ENCODE results near the gene CENATAC. TPM values are rescaled to one million over a fixed set of nuclear protein-coding genes. Genes with fewer than 3 reads are reported as not detected.

Gene CENATAC
- total RNA-seq, 2 experiments from 2014 or later = 47.7 to 60.6 TPM

- H4K20me1 ChIP-seq (ENCODE audit: insufficient read depth, low read length) = no peaks in the 10 kb centered on the region
- no peak overlapping the region for H2AFZ ChIP-seq (ENCODE audit: low read length)
- H3K9me2 ChIP-seq (ENCODE audit: insufficient read depth, low read length) = no peaks in the 10 kb centered on the region
- no peak for DNase-seq (ENCODE audit: low spot score)
- no peak overlapping the region for H3K27ac ChIP-seq (ENCODE audit: low read depth, low read length, poor library complexity, severe bottlenecking)
- no peak overlapping the region for H3K4me2 ChIP-seq (ENCODE audit: low read length)
- peaks cover 85% of the 10 kb centered on the region for H3K36me3 ChIP-seq (ENCODE audit: insufficient read depth, low read length)
- intact Hi-C loops (cut with micrococcal nuclease; ENCODE audit: unreplicated experiment) = no loop called here
- peaks cover 6% of the 10 kb centered on the region for H3K4me1 ChIP-seq (ENCODE audit: insufficient read depth, low read length, poor library complexity, severe bottlenecking)
- BruUV-seq (replicated peaks) = no TSS peak
- CTCF ChIA-PET (ENCODE audit: unreplicated experiment) = no interaction called here
- POLR2A ChIA-PET = interaction anchor here (0.5 kb wide), 1 partner anchor 101 kb away, joined by 3 read pairs; no protein-coding TSS in a partner anchor
- peaks cover 15% of the 10 kb centered on the region for H3K79me2 ChIP-seq (ENCODE audit: insufficient read depth, low read depth, low read length)
- H3K9me3 ChIP-seq (ENCODE audit: low read length) = no peaks in the 10 kb centered on the region
- H3K4me3 ChIP-seq (ENCODE audit: low read depth, low read length, poor library complexity, severe bottlenecking) = no peak overlapping the region
- TF ChIP-seq CTCF (conservative IDR thresholded peaks at IDR 0.05; ENCODE audit: low read length) = no peak
- TF ChIP-seq EZH2phosphoT487 (IDR thresholded peaks at IDR 0.05; ENCODE audit: borderline replicate concordance, low read depth, low read length) = no peak
These were observed 54.4 kb downstream of the CENATAC start for GRCh38 chr11:119052163-119052814.

GRCh38 chr11:119054418-119054817 is 56.5 kb downstream of the CENATAC start:
- no TSS peak for BruUV-seq (replicated peaks)

More at GRCh38 chr11:119054418-119054817, 56.5 kb downstream of the CENATAC start:
- TF ChIP-seq EZH2phosphoT487 (IDR thresholded peaks at IDR 0.05; ENCODE audit: borderline replicate concordance, low read depth, low read length) (no peak), CTCF (conservative IDR thresholded peaks at IDR 0.05; ENCODE audit: low read length) (no peak)
- H3K9me2 ChIP-seq (ENCODE audit: insufficient read depth, low read length) = no peaks in the 10 kb centered on the region
- peaks cover 13% of the 10 kb centered on the region for H3K4me1 ChIP-seq (ENCODE audit: insufficient read depth, low read length, poor library complexity, severe bottlenecking)
- no peak overlapping the region for H2AFZ ChIP-seq (ENCODE audit: low read length)
- DNase-seq (ENCODE audit: low spot score) = no peak
- POLR2A ChIA-PET = interaction anchor here (0.7 kb wide), 1 partner anchor 313 kb away, joined by 3 read pairs; no protein-coding TSS in a partner anchor
- intact Hi-C loops (cut with micrococcal nuclease; ENCODE audit: unreplicated experiment) = no loop called here
- H3K9me3 ChIP-seq (ENCODE audit: low read length) = no peaks in the 10 kb centered on the region
- H4K20me1 ChIP-seq (ENCODE audit: insufficient read depth, low read length) = no peaks in the 10 kb centered on the region
- no peak overlapping the region for H3K4me3 ChIP-seq (ENCODE audit: low read depth, low read length, poor library complexity, severe bottlenecking)
- peaks cover 64% of the 10 kb centered on the region for H3K36me3 ChIP-seq (ENCODE audit: insufficient read depth, low read length)
- H3K4me2 ChIP-seq (ENCODE audit: low read length) = no peak overlapping the region
- CTCF ChIA-PET (ENCODE audit: unreplicated experiment) = interaction anchor here (0.6 kb wide), 1 partner anchor 1727 kb away, joined by 3 read pairs; the partner anchor contains the start of gene CEP164
- no peak overlapping the region for H3K27ac ChIP-seq (ENCODE audit: low read depth, low read length, poor library complexity, severe bottlenecking)
- H3K79me2 ChIP-seq (ENCODE audit: insufficient read depth, low read depth, low read length) = peaks cover 22% of the 10 kb centered on the region
